ENCODE data around the gene PLAU. TPM values are rescaled to one million over a fixed set of nuclear protein-coding genes. Genes with fewer than 3 reads are reported as not detected.

Gene PLAU
- total RNA-seq, 2 experiments from 2014 or later = not detected

GRCh38 chr10:73873142-73873837, 37.6 kb upstream of the PLAU start:
- H3K27me3 Mint-ChIP-seq = no peaks in the 10 kb centered on the region
- POLR2A ChIA-PET = interaction anchor here (0.9 to 2.8 kb wide), 9 partner anchors 9 to 277 kb away, joined by 3 to 51 read pairs (median 7); partner anchors contain the start of genes ADK and AP3M1
- no peaks in the 10 kb centered on the region for H3K9me3 ChIP-seq (ENCODE audit: control insufficient read depth in 1 of 2, insufficient read depth in 1 of 2, low read length in 2 of 2)
- no peaks in the 10 kb centered on the region for H3K9me3 Mint-ChIP-seq
- peaks cover 61% of the 10 kb centered on the region for H3K4me1 Mint-ChIP-seq (ENCODE audit: low read depth)
- no peak for DNase-seq
- TF ChIP-seq CTCF (IDR thresholded peaks at IDR 0.05) = no peak
- intact Hi-C loops (cut with DNase I, micrococcal nuclease) = loop anchor here (5.0 to 10.0 kb wide), 3 partner anchors 279 to 1362 kb away; partner anchors contain the start of genes KAT6B (in 2 of the 2), ADK (in 1 of the 2), AP3M1 (in 1 of the 2) and COMTD1 (in 1 of the 2)
- peaks cover 54% of the 10 kb centered on the region for H3K36me3 Mint-ChIP-seq (ENCODE audit: low read depth)
- H3K36me3 ChIP-seq (ENCODE audit: insufficient read depth, low read length) = peaks cover 40% of the 10 kb centered on the region
- H3K4me3 ChIP-seq (ENCODE audit: low read length) = peak overlapping the region; percentile 55
- ATAC-seq (ENCODE audit: poor library complexity) = no peak
- H3K4me3 Mint-ChIP-seq = peak overlapping the region; percentile 91
- peaks cover 70% of the 10 kb centered on the region for H3K4me1 ChIP-seq (ENCODE audit: insufficient read depth, low read length)
- CTCF ChIA-PET = no interaction called here
- peak overlapping the region in 1 of 2 donors; percentile 25 for H3K27ac ChIP-seq (ENCODE audit: low read depth in 1 of 2, low read length in 2 of 2)
- peak overlapping the region; percentile 94 for H3K27ac Mint-ChIP-seq
- H3K27me3 ChIP-seq (ENCODE audit: control insufficient read depth in 1 of 2, insufficient read depth in 2 of 2, low read length in 2 of 2) = no peaks in the 10 kb centered on the region

- ChIA-PET CTCF (no interaction called here), POLR2A (interaction anchor here (0.6 to 2.8 kb wide), 10 partner anchors 10 to 277 kb away, joined by 3 to 51 read pairs (median 6); partner anchors contain the start of genes ADK and AP3M1)
- no peak for TF ChIP-seq CTCF (IDR thresholded peaks at IDR 0.05)
- Mint-ChIP-seq H3K27me3 (no peaks in the 10 kb centered on the region), H3K9me3 (no peaks in the 10 kb centered on the region), H3K4me1 (ENCODE audit: low read depth) (peaks cover 56% of the 10 kb centered on the region), H3K27ac (no peak overlapping the region), H3K4me3 (peak overlapping the region; percentile 54), H3K36me3 (ENCODE audit: low read depth) (peaks cover 50% of the 10 kb centered on the region)
- ATAC-seq (ENCODE audit: poor library complexity) = peak; percentile 8
- H3K27me3 ChIP-seq (ENCODE audit: control insufficient read depth in 1 of 2, insufficient read depth in 2 of 2, low read length in 2 of 2) = no peaks in the 10 kb centered on the region
- peak overlapping the region; percentile 47 for H3K4me3 ChIP-seq (ENCODE audit: low read length)
- peaks cover 38% of the 10 kb centered on the region for H3K36me3 ChIP-seq (ENCODE audit: insufficient read depth, low read length)
- H3K9me3 ChIP-seq (ENCODE audit: control insufficient read depth in 1 of 2, insufficient read depth in 1 of 2, low read length in 2 of 2) = no peaks in the 10 kb centered on the region
- intact Hi-C loops (cut with DNase I, micrococcal nuclease) = loop anchor here (5.0 to 10.0 kb wide), 3 partner anchors 278 to 1361 kb away; partner anchors contain the start of genes KAT6B (in 2 of the 2), ADK (in 1 of the 2), AP3M1 (in 1 of the 2) and COMTD1 (in 1 of the 2)
- H3K4me1 ChIP-seq (ENCODE audit: insufficient read depth, low read length) = peaks cover 67% of the 10 kb centered on the region
- H3K27ac ChIP-seq (ENCODE audit: low read depth in 1 of 2, low read length in 2 of 2) = no peak overlapping the region
- peak in 4 of 14 experiments; percentile 31 to 60 (median 46) for DNase-seq
Measured at GRCh38 chr10:73873838-73874215, 37.1 kb upstream of the PLAU start.

GRCh38 chr10:73874267-73875138, 36.4 kb upstream of the PLAU start, which contains the start of gene CAMK2G:
Gene CAMK2G (minus strand): TSS chr10:73874555. CDS start chr10:73874461, 94 bp downstream.
- ChIA-PET POLR2A (interaction anchor here (0.6 to 2.8 kb wide), 17 partner anchors 10 to 276 kb away, joined by 3 to 51 read pairs (median 4); partner anchors contain the start of genes ADK, AP3M1 and CHCHD1), CTCF (interaction anchor here (1.6 to 1.8 kb wide), 2 partner anchors 25 to 66 kb away, joined by 6 to 9 read pairs; no protein-coding TSS in a partner anchor)
- H3K27me3 Mint-ChIP-seq = no peaks in the 10 kb centered on the region
- no peak for TF ChIP-seq CTCF (IDR thresholded peaks at IDR 0.05)
- Histone ChIP-seq H3K27me3 (ENCODE audit: control insufficient read depth in 1 of 2, insufficient read depth in 2 of 2, low read length in 2 of 2) (no peaks in the 10 kb centered on the region), H3K36me3 (ENCODE audit: insufficient read depth, low read length) (peaks cover 33% of the 10 kb centered on the region), H3K4me1 (ENCODE audit: insufficient read depth, low read length) (peaks cover 67% of the 10 kb centered on the region), H3K9me3 (ENCODE audit: control insufficient read depth in 1 of 2, insufficient read depth in 1 of 2, low read length in 2 of 2) (no peaks in the 10 kb centered on the region), H3K27ac (ENCODE audit: low read depth in 1 of 2, low read length in 2 of 2) (peak within 1 kb of the TSS; percentile 79 to 84), H3K4me3 (ENCODE audit: low read length) (peak within 1 kb of the TSS; percentile 95)
- peak within 1 kb of the TSS; percentile 94 for H3K27ac Mint-ChIP-seq
- peak; percentile 76 for ATAC-seq (ENCODE audit: poor library complexity)
- peak; percentile 66 to 94 (median 81) for DNase-seq
- intact Hi-C loops (cut with DNase I, micrococcal nuclease) = loop anchor here (1.0 to 10.0 kb wide), 6 partner anchors 25 to 1360 kb away; partner anchors contain the start of genes KAT6B (in 2 of the 2), ADK (in 1 of the 2), AP3M1 (in 1 of the 2) and COMTD1 (in 1 of the 2)
- H3K4me1 Mint-ChIP-seq (ENCODE audit: low read depth) = peaks cover 56% of the 10 kb centered on the region
- peaks cover 44% of the 10 kb centered on the region for H3K36me3 Mint-ChIP-seq (ENCODE audit: low read depth)
- H3K4me3 Mint-ChIP-seq = peak within 1 kb of the TSS; percentile 91
- no peaks in the 10 kb centered on the region for H3K9me3 Mint-ChIP-seq
